HEK293 (cell line): ENCODE measurements around the gene CFAP97D2.

Experiments
- CTCF ChIA-PET: fragments of 350-600 bp; formaldehyde crosslinking; extraction: SDS; loops from one replicate; lab custom pipeline; 2021; ENCODE audit warnings: antibody characterized with exemption; lab: Yijun Ruan, JAX
- POLR2A ChIA-PET: fragments of 300-600 bp; formaldehyde crosslinking; extraction: SDS; loops from one replicate; lab custom pipeline; 2020; ENCODE audit warnings: antibody characterized with exemption, inconsistent platforms; lab: Yijun Ruan, JAX
- H3K27ac ChIP-seq: fragments of 200-500 bp; sonication (Bioruptor generic); 2 replicates; pipeline ENCODE4 v1.5.1; 2014; ENCODE audit warnings: low read depth, low read length, control low read depth, inconsistent platforms; ENCODE audit errors: extremely low read depth
- H3K36me3 ChIP-seq, 2 experiments: fragments of 200-500 bp in 1 of 2; sonication (Bioruptor generic) in 1 of 2; 1 replicate in 1 of 2; 2 replicates in 1 of 2; pipeline ENCODE4 v1.5.1; 2014 to 2017; ENCODE audit warnings: inconsistent platforms in 2 of 2, low read length in 2 of 2; ENCODE audit not compliant: control insufficient read depth in 2 of 2, insufficient read depth in 1 of 2
- H3K4me1 ChIP-seq: fragments of 200-500 bp; sonication (Bioruptor generic); 2 replicates; pipeline ENCODE4 v1.5.1; 2014; ENCODE audit warnings: mild to moderate bottlenecking, low read length, inconsistent platforms; ENCODE audit not compliant: control insufficient read depth, insufficient read depth
- H3K4me3 ChIP-seq: 2 replicates; pipeline ENCODE4 v1.5.1; 2011; ENCODE audit warnings: low read depth, mild to moderate bottlenecking, control low read depth, low read length, moderate library complexity
- H3K9me3 ChIP-seq: fragments of 200-500 bp; sonication (Bioruptor generic); 2 replicates; pipeline ENCODE4 v1.5.1; 2014; ENCODE audit warnings: low read depth, low read length, inconsistent platforms; ENCODE audit not compliant: control insufficient read depth, insufficient read depth
- GFI1B ChIP-seq: fragments of 450-650 bp; formaldehyde crosslinking; IDR thresholded peaks from 2 replicates; pipeline ENCODE4 v1.5.1; 2016; ENCODE audit warnings: missing biosample characterization, missing genetic modification characterization
- GLI4 ChIP-seq: fragments of 450-650 bp; formaldehyde crosslinking; IDR thresholded peaks from 2 replicates; pipeline ENCODE4 v1.5.1; 2016; ENCODE audit warnings: missing biosample characterization, missing genetic modification characterization
- HOXA7 ChIP-seq: sonication (generic); formaldehyde crosslinking; IDR thresholded peaks from 2 replicates; pipeline ENCODE4 v1.8.1; 2022; ENCODE audit warnings: missing genetic modification reagents, borderline replicate concordance
- IKZF3 ChIP-seq: fragments of 450-650 bp; IDR thresholded peaks from 2 replicates; pipeline ENCODE4 v1.5.0; 2018; ENCODE audit warnings: missing biosample characterization, mild to moderate bottlenecking, missing genetic modification characterization, moderate library complexity
- INSM2 ChIP-seq: fragments of 450-650 bp; formaldehyde crosslinking; IDR thresholded peaks from 2 replicates; pipeline ENCODE4 v1.5.1; 2016; ENCODE audit warnings: missing biosample characterization, missing genetic modification characterization
- KLF1 ChIP-seq: fragments of 450-650 bp; formaldehyde crosslinking; IDR thresholded peaks from 2 replicates; pipeline ENCODE4 v1.5.1; 2016; ENCODE audit warnings: missing biosample characterization, missing genetic modification characterization
- KLF9 ChIP-seq: fragments of 450-650 bp; formaldehyde crosslinking; IDR thresholded peaks from 2 replicates; pipeline ENCODE4 v1.5.1; 2016; ENCODE audit warnings: missing biosample characterization, missing genetic modification characterization, low read depth
- MYNN ChIP-seq: fragments of 450-650 bp; formaldehyde crosslinking; IDR thresholded peaks from 2 replicates; pipeline ENCODE4 v1.5.1; 2016; ENCODE audit warnings: missing biosample characterization, missing genetic modification characterization, borderline replicate concordance
- PRDM1 ChIP-seq: fragments of 450-650 bp; formaldehyde crosslinking; IDR thresholded peaks from 2 replicates; pipeline ENCODE4; 2016; ENCODE audit warnings: missing biosample characterization, missing genetic modification characterization
- REST ChIP-seq: fragments of 450-650 bp; formaldehyde crosslinking; IDR thresholded peaks from 2 replicates; pipeline ENCODE4 v1.5.1; 2016; ENCODE audit warnings: missing biosample characterization, missing genetic modification characterization
- SP2 ChIP-seq: fragments of 450-650 bp; formaldehyde crosslinking; IDR thresholded peaks from 2 replicates; pipeline ENCODE4 v1.5.1; 2016; ENCODE audit warnings: missing biosample characterization, missing genetic modification characterization
- SP7 ChIP-seq: fragments of 450-650 bp; formaldehyde crosslinking; IDR thresholded peaks from 2 replicates; pipeline ENCODE4 v1.5.1; 2016; ENCODE audit warnings: missing biosample characterization, missing genetic modification characterization
- ZNF133 ChIP-seq: fragments of 450-650 bp; formaldehyde crosslinking; IDR thresholded peaks from 2 replicates; pipeline ENCODE4 v1.5.1; 2016; ENCODE audit warnings: missing biosample characterization, missing genetic modification characterization
- ZNF184 ChIP-seq: fragments of 450-650 bp; IDR thresholded peaks from 2 replicates; pipeline ENCODE4 v1.5.1; 2018; ENCODE audit warnings: missing biosample characterization, mild to moderate bottlenecking, missing genetic modification characterization
- ZNF2 ChIP-seq: fragments of 450-650 bp; formaldehyde crosslinking; IDR thresholded peaks from 2 replicates; pipeline ENCODE4 v1.5.1; 2016; ENCODE audit warnings: missing biosample characterization, missing genetic modification characterization
- ZNF214 ChIP-seq: fragments of 450-650 bp; formaldehyde crosslinking; IDR thresholded peaks from 2 replicates; pipeline ENCODE4 v1.5.1; 2017; ENCODE audit warnings: missing biosample characterization, mild to moderate bottlenecking, missing genetic modification characterization, borderline replicate concordance
- ZNF530 ChIP-seq: fragments of 450-650 bp; formaldehyde crosslinking; IDR thresholded peaks from 2 replicates; pipeline ENCODE4 v1.5.1; 2016; ENCODE audit warnings: low read depth, missing biosample characterization, missing genetic modification characterization
- ZNF544 ChIP-seq: fragments of 450-650 bp; formaldehyde crosslinking; IDR thresholded peaks from 2 replicates; pipeline ENCODE4 v1.5.0; 2017; ENCODE audit warnings: missing biosample characterization, missing genetic modification characterization
- ZNF624 ChIP-seq: fragments of 450-650 bp; formaldehyde crosslinking; IDR thresholded peaks from 2 replicates; pipeline ENCODE4 v1.5.1; 2017; ENCODE audit warnings: missing biosample characterization, missing genetic modification characterization
- ZNF677 ChIP-seq: fragments of 450-650 bp; IDR thresholded peaks from 2 replicates; pipeline ENCODE4 v1.5.0; 2018; ENCODE audit warnings: missing biosample characterization, mild to moderate bottlenecking, missing genetic modification characterization, moderate library complexity
- ZNF791 ChIP-seq: fragments of 450-650 bp; formaldehyde crosslinking; IDR thresholded peaks from 2 replicates; pipeline ENCODE4 v1.5.1; 2016; ENCODE audit warnings: missing biosample characterization, missing genetic modification characterization
- ZNF792 ChIP-seq: fragments of 450-650 bp; formaldehyde crosslinking; IDR thresholded peaks from 2 replicates; pipeline ENCODE4 v1.5.1; 2016; ENCODE audit warnings: missing biosample characterization, missing genetic modification characterization
- ZXDB ChIP-seq: fragments of 450-650 bp; formaldehyde crosslinking; IDR thresholded peaks from 2 replicates; pipeline ENCODE4 v1.5.1; 2016; ENCODE audit warnings: missing biosample characterization, missing genetic modification characterization
- TF ChIP-seq, protein P1 (sequence below): fragments of 450-650 bp; formaldehyde crosslinking; conservative IDR thresholded peaks from 2 replicates; pipeline ENCODE4 v1.5.1; 2016; ENCODE audit warnings: low read depth, missing biosample characterization, missing genetic modification characterization
- TF ChIP-seq, protein P2 (sequence below): fragments of 450-650 bp; formaldehyde crosslinking; IDR thresholded peaks from 2 replicates; pipeline ENCODE4 v1.5.1; 2016; ENCODE audit warnings: missing biosample characterization, missing genetic modification characterization

CFAP97D2 gene

DNA sequence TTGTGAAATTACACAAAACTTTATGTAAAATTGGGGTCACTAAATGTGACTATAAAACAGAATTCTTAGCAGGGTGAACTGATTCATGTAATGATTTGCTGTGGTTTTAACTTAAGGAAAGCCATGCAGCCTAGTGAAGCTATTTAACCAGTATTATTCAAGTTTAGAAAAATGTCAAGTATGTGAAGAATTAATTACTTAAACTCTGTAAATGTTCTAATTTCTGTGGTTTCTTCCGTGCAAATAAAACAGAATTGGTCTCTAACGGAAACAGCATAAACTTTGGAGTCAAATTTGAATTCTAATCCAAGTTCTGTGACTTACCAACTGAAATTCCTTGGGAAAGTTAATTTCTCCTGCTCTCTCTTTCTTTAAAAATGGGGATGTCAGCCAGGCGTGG is 69.0 kb downstream of the CFAP97D2 start:
- CTCF ChIA-PET: interaction anchor here (1.1 kb wide), 1 partner anchor 10 kb away, joined by 4 read pairs; no protein-coding TSS in a partner anchor
- no peaks in the 10 kb centered on the region for H3K4me1 ChIP-seq
- no peaks in the 10 kb centered on the region for H3K9me3 ChIP-seq
- H3K36me3 ChIP-seq: peaks cover 52 to 94% of the 10 kb centered on the region in 2 experiments
- TF ChIP-seq KLF9 (tag by site-specific recombination): no peak
- TF ChIP-seq, protein P1, sequence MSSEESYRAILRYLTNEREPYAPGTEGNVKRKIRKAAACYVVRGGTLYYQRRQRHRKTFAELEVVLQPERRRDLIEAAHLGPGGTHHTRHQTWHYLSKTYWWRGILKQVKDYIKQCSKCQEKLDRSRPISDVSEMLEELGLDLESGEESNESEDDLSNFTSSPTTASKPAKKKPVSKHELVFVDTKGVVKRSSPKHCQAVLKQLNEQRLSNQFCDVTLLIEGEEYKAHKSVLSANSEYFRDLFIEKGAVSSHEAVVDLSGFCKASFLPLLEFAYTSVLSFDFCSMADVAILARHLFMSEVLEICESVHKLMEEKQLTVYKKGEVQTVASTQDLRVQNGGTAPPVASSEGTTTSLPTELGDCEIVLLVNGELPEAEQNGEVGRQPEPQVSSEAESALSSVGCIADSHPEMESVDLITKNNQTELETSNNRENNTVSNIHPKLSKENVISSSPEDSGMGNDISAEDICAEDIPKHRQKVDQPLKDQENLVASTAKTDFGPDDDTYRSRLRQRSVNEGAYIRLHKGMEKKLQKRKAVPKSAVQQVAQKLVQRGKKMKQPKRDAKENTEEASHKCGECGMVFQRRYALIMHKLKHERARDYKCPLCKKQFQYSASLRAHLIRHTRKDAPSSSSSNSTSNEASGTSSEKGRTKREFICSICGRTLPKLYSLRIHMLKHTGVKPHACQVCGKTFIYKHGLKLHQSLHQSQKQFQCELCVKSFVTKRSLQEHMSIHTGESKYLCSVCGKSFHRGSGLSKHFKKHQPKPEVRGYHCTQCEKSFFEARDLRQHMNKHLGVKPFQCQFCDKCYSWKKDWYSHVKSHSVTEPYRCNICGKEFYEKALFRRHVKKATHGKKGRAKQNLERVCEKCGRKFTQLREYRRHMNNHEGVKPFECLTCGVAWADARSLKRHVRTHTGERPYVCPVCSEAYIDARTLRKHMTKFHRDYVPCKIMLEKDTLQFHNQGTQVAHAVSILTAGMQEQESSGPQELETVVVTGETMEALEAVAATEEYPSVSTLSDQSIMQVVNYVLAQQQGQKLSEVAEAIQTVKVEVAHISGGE (tag by site-specific recombination): no peak
- no peak for TF ChIP-seq ZNF792 (tag by site-specific recombination)
- no peak for TF ChIP-seq PRDM1 (tag by site-specific recombination)
- TF ChIP-seq ZNF530 (tag by site-specific recombination): no peak
- TF ChIP-seq, protein P2, sequence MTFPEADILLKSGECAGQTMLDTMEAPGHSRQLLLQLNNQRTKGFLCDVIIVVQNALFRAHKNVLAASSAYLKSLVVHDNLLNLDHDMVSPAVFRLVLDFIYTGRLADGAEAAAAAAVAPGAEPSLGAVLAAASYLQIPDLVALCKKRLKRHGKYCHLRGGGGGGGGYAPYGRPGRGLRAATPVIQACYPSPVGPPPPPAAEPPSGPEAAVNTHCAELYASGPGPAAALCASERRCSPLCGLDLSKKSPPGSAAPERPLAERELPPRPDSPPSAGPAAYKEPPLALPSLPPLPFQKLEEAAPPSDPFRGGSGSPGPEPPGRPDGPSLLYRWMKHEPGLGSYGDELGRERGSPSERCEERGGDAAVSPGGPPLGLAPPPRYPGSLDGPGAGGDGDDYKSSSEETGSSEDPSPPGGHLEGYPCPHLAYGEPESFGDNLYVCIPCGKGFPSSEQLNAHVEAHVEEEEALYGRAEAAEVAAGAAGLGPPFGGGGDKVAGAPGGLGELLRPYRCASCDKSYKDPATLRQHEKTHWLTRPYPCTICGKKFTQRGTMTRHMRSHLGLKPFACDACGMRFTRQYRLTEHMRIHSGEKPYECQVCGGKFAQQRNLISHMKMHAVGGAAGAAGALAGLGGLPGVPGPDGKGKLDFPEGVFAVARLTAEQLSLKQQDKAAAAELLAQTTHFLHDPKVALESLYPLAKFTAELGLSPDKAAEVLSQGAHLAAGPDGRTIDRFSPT: no peak
- TF ChIP-seq REST: no peak
- no peak for TF ChIP-seq ZNF677 (tag by site-specific recombination)
- POLR2A ChIA-PET: no interaction called here
- H3K4me3 ChIP-seq: no peak overlapping the region
- no peak overlapping the region for H3K27ac ChIP-seq

- Histone ChIP-seq H3K9me3 (no peaks in the 10 kb centered on the region), H3K4me3 (no peak overlapping the region), H3K27ac (no peak overlapping the region), H3K4me1 (no peaks in the 10 kb centered on the region), H3K36me3 (peaks cover 49 to 87% of the 10 kb centered on the region in 2 experiments)
- ChIA-PET POLR2A (interaction anchor here (0.6 kb wide), 1 partner anchor 1579 kb away, joined by 6 read pairs; no protein-coding TSS in a partner anchor), CTCF (interaction anchor here (1.1 kb wide), 1 partner anchor 9 kb away, joined by 4 read pairs; no protein-coding TSS in a partner anchor)
- no peak for TF ChIP-seq ZNF184
- TF ChIP-seq ZNF791 (tag by site-specific recombination): no peak
- no peak for TF ChIP-seq ZXDB (tag by site-specific recombination)
- TF ChIP-seq ZNF544 (tag by site-specific recombination): no peak
- no peak for TF ChIP-seq MYNN (tag by site-specific recombination)
- no peak for TF ChIP-seq ZNF624 (tag by site-specific recombination)
- TF ChIP-seq INSM2 (tag by site-specific recombination): no peak
- TF ChIP-seq ZNF2 (tag by site-specific recombination): no peak
- TF ChIP-seq SP2 (tag by site-specific recombination): no peak
- TF ChIP-seq IKZF3 (tag by site-specific recombination): no peak
- TF ChIP-seq KLF1 (tag by site-specific recombination): no peak
- TF ChIP-seq HOXA7 (CRISPR knock-in tag): no peak
- no peak for TF ChIP-seq SP7 (tag by site-specific recombination)
- TF ChIP-seq ZNF214 (tag by site-specific recombination): no peak
- TF ChIP-seq GFI1B: no peak
- TF ChIP-seq ZNF133 (tag by site-specific recombination): no peak
- TF ChIP-seq GLI4 (tag by site-specific recombination): no peak
Measured at GRCh38 chr13:114249077-114249476, 70.0 kb downstream of the CFAP97D2 start.
